AG04450 (cell line): ENCODE measurements around the gene USP40. TPM values are rescaled to one million over a fixed set of nuclear protein-coding genes. Genes with fewer than 3 reads are reported as not detected.
A peak's percentile ranks its signal among the peaks of the same experiment; 100 is the strongest.

Source experiments
- CTCF ChIA-PET: fragments of 300-600, 350-600 bp; formaldehyde crosslinking; extraction: SDS; loops from one replicate; lab custom pipeline; 2022; ENCODE audit warnings: antibody characterized with exemption, inconsistent platforms; lab: Charles Lee
- POLR2A ChIA-PET: fragments of 350-600 bp; formaldehyde crosslinking; extraction: SDS; loops from one replicate; lab custom pipeline; 2021; ENCODE audit warnings: antibody characterized with exemption, inconsistent platforms; lab: Yijun Ruan, JAX
- DNase-seq: peaks from one replicate; pipeline ENCODE4 v3.0.0-alpha.2; 2011; ENCODE audit warnings: low read depth, low spot score
- H3K27ac ChIP-seq: one replicate; pipeline ENCODE4 v1.5.1; 2012; ENCODE audit warnings: low read depth, low read length, control low read depth
- H3K27me3 ChIP-seq: one replicate; pipeline ENCODE4 v1.6.0; 2012; ENCODE audit warnings: low read length; ENCODE audit not compliant: control insufficient read depth, insufficient read depth
- H3K4me3 ChIP-seq: 2 replicates; pipeline ENCODE4 v1.5.1; 2011; ENCODE audit warnings: mild to moderate bottlenecking, low read depth, low read length, control low read depth
- H3K9me3 ChIP-seq: 2 replicates; pipeline ENCODE4 v1.5.1; 2012; ENCODE audit warnings: low read length; ENCODE audit not compliant: control insufficient read depth, insufficient read depth
- CTCF ChIP-seq: IDR thresholded peaks from 2 replicates; pipeline ENCODE4 v1.5.1; 2011; ENCODE audit warnings: low read depth, low read length, control low read depth, inconsistent platforms
- polyA plus RNA-seq: library from polyadenylated mRNA; depleted of rRNA; stranded (reverse); fragments of >200 nt; gene quantifications from 2 replicates; pipeline ENCODE4 v1.2.3, GENCODE V29; 2011

Gene USP40
- polyA plus RNA-seq, 1 experiment = 32.4 TPM

DNA sequence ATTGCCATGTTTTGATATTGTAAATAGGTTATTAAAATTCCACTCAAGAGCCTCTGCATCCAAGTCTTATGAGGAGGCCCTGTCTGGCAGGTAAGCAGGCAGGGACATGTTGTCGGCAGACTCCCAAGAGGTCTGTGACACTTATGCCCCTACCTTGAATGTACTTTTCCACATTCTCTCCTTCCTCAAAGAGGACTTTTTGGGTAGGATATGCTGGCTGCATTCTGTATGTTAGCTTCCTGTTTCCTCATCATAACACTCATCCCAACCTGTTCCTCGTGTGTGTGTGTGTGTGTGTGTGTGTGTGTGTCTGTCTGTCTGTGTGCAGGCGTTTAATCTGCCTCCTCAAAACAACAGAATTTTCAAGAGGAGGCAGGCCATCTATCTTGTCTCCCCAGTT lies 75.3 kb downstream of the USP40 start:
- H3K9me3 ChIP-seq = no peaks in the 10 kb centered on the region
- no peak for DNase-seq
- no peak for TF ChIP-seq CTCF
- H3K27ac ChIP-seq = no peak overlapping the region
- CTCF ChIA-PET = no interaction called here
- no peaks in the 10 kb centered on the region for H3K27me3 ChIP-seq
- POLR2A ChIA-PET = no interaction called here
- no peak overlapping the region for H3K4me3 ChIP-seq

GRCh38 chr2:233490831-233491230 lies 75.8 kb downstream of the USP40 start:
- no peak overlapping the region for H3K27ac ChIP-seq
- no peak for TF ChIP-seq CTCF
- POLR2A ChIA-PET = no interaction called here

DNA sequence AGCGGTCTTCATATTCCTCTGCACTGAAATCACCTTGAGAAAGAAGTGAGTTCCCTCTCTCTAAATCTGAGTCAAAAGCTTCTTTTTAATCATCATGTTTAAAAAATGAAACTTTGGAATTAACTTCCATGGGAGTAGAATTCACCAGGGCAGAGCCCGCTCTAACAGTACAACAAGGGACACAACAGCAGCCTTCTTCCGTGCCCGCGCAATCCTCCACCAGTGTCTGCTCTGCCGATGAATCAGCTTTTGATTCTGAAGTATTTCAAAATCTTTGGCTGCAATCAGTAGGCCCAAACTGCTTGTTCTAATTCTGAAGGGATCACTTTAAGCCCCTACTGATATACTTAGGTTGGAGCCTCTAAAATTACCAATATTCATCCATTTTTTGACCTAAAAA lies 76.9 kb downstream of the USP40 start:
- TF ChIP-seq CTCF = no peak
- H3K4me3 ChIP-seq = no peak overlapping the region
- H3K9me3 ChIP-seq = no peaks in the 10 kb centered on the region
- no peak overlapping the region for H3K27ac ChIP-seq
- POLR2A ChIA-PET = interaction anchor here (0.7 kb wide), 1 partner anchor 10 kb away, joined by 4 read pairs; no protein-coding TSS in a partner anchor
- CTCF ChIA-PET = no interaction called here
- no peaks in the 10 kb centered on the region for H3K27me3 ChIP-seq
- DNase-seq = no peak

More at GRCh38 chr2:233490831-233491230, 75.8 kb downstream of the USP40 start:
- no peaks in the 10 kb centered on the region for H3K27me3 ChIP-seq
- no peak overlapping the region for H3K4me3 ChIP-seq
- H3K9me3 ChIP-seq = no peaks in the 10 kb centered on the region
- CTCF ChIA-PET = no interaction called here
- no peak for DNase-seq

- POLR2A ChIA-PET = no interaction called here
- no peak for DNase-seq
- no peak overlapping the region for H3K4me3 ChIP-seq
- no peak overlapping the region for H3K27ac ChIP-seq
- TF ChIP-seq CTCF = no peak
- CTCF ChIA-PET = no interaction called here
- H3K27me3 ChIP-seq = no peaks in the 10 kb centered on the region
- H3K9me3 ChIP-seq = no peaks in the 10 kb centered on the region
Measured at GRCh38 chr2:233489143-233489542, 77.4 kb downstream of the USP40 start.

GRCh38 chr2:233487748-233488345 lies 78.7 kb downstream of the USP40 start:
- Histone ChIP-seq H3K4me3 (no peak overlapping the region), H3K27me3 (no peaks in the 10 kb centered on the region), H3K27ac (peak overlapping the region; percentile 60), H3K9me3 (no peaks in the 10 kb centered on the region)
- ChIA-PET CTCF (no interaction called here), POLR2A (no interaction called here)
- no peak for DNase-seq
- TF ChIP-seq CTCF = no peak
